Lower leg skin (tissue), 3 donors: ENCODE results near the gene IFT27.

Experiments
- CTCF ChIP-seq, 3 donors: fragments of 450-650 bp; IDR thresholded peaks; one replicate each; pipeline ENCODE4 v1.5.1; 2016; ENCODE audit warnings: antibody characterized with exemption in 3 of 3, mild to moderate bottlenecking in 3 of 3, moderate library complexity in 2 of 3
- POLR2A ChIP-seq, 2 donors: fragments of 450-650 bp; IDR thresholded peaks; one replicate each; pipeline ENCODE4 v1.6.1; 2016 to 2017; ENCODE audit warnings: antibody characterized with exemption in 2 of 2, mild to moderate bottlenecking in 1 of 2, moderate library complexity in 1 of 2

- TF ChIP-seq CTCF (IDR thresholded peaks at IDR 0.05) (no peak), POLR2A (IDR thresholded peaks at IDR 0.05) (no peak)
These were observed 30.9 kb upstream of the IFT27 start for GRCh38 chr22:36806835-36807234.
